ENCODE measurements around the gene TNIK. TPM values are rescaled to one million over a fixed set of nuclear protein-coding genes. Genes with fewer than 3 reads are reported as not detected.
A peak's percentile ranks its signal among the peaks of the same experiment; 100 is the strongest.

TNIK gene
- total and polyA plus RNA-seq, 5 donors, result 8.1 to 27.4 (median 21.6) TPM

DNA sequence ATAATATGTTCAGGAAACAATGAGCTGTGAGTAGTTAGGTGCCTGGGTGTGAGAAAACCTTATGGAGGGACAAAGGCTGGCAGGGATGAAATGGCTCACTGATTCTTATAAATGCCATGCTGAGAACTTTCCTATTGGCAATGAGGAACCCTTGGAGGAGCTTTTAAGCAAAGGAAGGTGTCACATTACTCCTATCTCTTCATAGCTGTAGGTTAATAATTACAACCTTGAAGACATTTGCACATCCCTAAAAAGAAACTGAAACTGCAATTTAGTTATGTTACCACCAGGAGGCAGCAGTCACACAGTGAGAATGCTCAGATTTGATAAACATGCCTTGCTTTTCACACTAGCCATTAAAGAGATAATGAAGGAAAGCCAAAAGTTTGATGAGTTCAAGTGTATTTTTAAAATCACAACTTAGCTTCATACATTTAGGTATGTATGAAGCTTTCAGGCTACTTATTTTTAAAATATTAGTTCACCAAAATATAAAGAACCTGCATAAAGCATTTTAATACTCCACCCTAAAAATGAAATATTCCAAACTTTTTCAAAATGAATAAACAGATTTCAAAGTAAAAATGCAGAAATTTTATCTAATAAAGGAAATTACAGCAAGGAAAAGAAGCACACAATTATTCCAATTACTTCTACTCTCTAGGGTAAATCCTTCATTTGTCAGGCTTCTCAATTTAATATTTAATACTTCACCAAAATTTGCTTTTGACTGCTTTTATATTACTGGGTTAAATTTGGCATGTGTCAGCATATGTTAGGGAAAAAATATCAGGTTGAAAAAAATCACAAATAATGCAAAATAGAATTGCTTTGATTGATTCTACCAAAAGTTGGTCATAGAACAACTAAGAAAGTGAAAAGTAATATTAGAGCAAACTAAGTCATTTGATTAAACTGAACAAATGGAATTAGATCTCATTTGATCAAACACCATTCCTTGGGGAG is 296.8 kb downstream of the TNIK start:
- Histone ChIP-seq H3K4me1 (ENCODE audit: control insufficient read depth, insufficient read depth, low read length) (no peaks in the 10 kb centered on the region), H3K4me3 (ENCODE audit: low read length) (no peak overlapping the region), H3K9me3 (ENCODE audit: control insufficient read depth, low read length) (no peaks in the 10 kb centered on the region), H3K27me3 (ENCODE audit: control insufficient read depth, insufficient read depth) (no peaks in the 10 kb centered on the region), H3K27ac (ENCODE audit: low read length) (no peak overlapping the region)
- DNase-seq (no peak), ATAC-seq (no peak)
- intact Hi-C loops (cut with DNase I), result no loop called here

DNA sequence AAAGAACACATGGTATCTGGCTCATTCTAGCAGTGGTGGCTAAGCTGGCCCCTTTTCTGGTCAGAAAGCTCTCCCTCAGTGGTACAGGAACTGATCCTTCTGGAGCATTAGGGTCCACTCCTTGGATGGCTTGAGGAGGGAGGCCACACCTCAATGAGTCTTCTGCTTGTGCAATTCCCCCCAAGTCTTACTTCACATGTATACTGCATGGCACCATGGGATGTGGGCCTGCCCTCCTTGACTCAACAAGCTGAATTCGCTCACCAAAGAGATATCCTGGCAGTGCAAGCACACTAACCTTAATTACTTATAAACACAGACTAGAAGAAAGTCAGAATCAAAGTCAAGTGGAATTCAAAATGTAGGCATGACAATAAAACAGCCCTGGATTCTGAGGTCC is 299.9 kb downstream of the TNIK start:
- WGBS, result 88% methylated on average over 1 of the region's 1 CpG
- intact Hi-C loops (cut with DNase I), result no loop called here
- H3K4me1 ChIP-seq (ENCODE audit: control insufficient read depth, insufficient read depth, low read length), result no peaks in the 10 kb centered on the region
- DNase-seq (no peak), ATAC-seq (no peak)
- no peak overlapping the region for H3K27ac ChIP-seq (ENCODE audit: low read length)
- H3K9me3 ChIP-seq (ENCODE audit: control insufficient read depth, low read length), result no peaks in the 10 kb centered on the region
- no peaks in the 10 kb centered on the region for H3K27me3 ChIP-seq (ENCODE audit: control insufficient read depth, insufficient read depth)
- H3K4me3 ChIP-seq (ENCODE audit: low read length), result no peak overlapping the region

DNA sequence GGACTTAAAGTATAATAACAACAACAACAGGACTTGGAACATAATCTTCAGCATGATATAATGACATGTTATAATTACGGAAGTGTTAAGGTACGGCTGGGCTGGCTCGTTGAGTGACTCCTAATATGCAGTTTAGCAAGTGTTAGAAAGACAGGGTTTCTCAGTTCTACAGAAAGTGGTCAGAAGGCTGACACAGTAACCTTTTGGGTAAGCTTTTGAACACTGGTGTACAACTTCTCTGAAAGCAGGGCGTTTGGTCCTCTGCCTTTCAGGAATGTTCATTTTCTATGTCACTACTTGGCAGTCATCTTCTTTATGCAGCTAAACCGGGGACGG is 300.4 kb downstream of the TNIK start:
- no peak overlapping the region for H3K27ac ChIP-seq (ENCODE audit: low read length)
- H3K27me3 ChIP-seq (ENCODE audit: control insufficient read depth, insufficient read depth), result no peaks in the 10 kb centered on the region
- WGBS, result 86% methylated on average over 6 of the region's 6 CpGs
- intact Hi-C loops (cut with DNase I), result loop anchor here in 1 of 4 donors (10.0 kb wide), 1 partner anchor 405 kb away; no protein-coding TSS in a partner anchor
- H3K4me1 ChIP-seq (ENCODE audit: control insufficient read depth, insufficient read depth, low read length), result no peaks in the 10 kb centered on the region
- DNase-seq, result no peak
- ATAC-seq, result no peak
- H3K4me3 ChIP-seq (ENCODE audit: low read length), result no peak overlapping the region
- H3K9me3 ChIP-seq (ENCODE audit: control insufficient read depth, low read length), result no peaks in the 10 kb centered on the region

DNA sequence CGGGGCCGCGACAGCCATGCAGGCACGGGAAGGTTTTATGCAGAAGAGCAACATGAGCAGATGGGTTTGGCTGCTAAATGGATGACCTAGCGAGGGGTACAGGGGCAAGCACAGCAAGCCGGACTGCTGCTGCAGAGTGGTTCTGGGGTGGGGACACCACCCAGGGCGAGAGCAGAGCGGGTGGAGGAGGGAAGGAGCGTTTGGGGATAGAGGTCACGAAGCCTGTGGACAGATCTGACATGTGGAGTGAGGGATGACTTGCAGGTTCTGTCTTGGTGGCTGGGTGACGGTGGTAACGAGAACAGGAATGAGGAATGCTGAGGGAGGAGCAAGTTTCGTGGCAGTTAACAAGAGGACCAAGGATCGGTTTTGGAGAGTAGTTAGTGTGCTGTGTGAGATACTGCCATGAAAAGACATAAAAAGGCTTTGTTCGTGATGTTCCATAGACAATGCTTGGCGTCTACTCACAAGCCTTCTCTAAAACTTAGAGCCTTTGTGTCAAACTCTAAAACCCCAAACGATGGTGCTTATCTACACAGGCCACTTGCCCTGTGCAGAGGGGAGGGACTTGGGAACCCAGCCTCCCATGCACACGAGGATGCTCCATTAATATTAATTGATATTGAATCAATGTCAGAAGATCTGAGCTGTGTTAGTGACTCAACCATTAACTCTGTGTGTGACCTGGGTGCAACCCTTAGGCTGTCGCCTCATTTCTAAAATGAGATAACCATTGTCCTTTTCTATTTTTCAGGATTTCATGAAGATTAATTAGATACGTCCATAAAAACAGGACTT is 301.0 kb downstream of the TNIK start:
- Histone ChIP-seq H3K27me3 (ENCODE audit: control insufficient read depth, insufficient read depth) (no peaks in the 10 kb centered on the region), H3K4me3 (ENCODE audit: low read length) (no peak overlapping the region), H3K27ac (ENCODE audit: low read length) (no peak overlapping the region), H3K4me1 (ENCODE audit: control insufficient read depth, insufficient read depth, low read length) (no peaks in the 10 kb centered on the region), H3K9me3 (ENCODE audit: control insufficient read depth, low read length) (no peaks in the 10 kb centered on the region)
- ATAC-seq (no peak), DNase-seq (no peak)
- 85% methylated on average over 20 of the region's 20 CpGs for WGBS
- intact Hi-C loops (cut with DNase I), result loop anchor here in 1 of 4 donors (10.0 kb wide), 1 partner anchor 406 kb away; no protein-coding TSS in a partner anchor

DNA sequence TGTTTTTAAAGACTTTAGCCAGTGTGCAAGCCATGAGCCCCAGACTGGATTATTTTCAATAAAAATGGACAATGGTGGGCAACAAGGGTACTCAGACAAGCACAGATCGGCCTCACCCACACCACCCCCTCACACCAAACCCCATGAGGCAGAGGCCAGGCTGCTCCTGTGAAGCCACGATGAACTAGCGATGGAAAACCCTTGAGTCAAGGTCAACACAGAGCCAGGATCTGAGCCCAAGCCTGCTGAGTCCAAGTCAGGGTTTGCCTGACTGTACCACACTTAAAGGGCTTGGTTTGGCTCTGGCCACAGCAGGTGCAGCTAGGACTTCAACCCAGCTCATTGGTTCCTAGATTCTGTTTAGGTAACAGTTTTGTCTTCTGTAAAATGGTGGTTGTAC is 302.2 kb downstream of the TNIK start:
- intact Hi-C loops (cut with DNase I), result loop anchor here in 1 of 4 donors (10.0 kb wide), 1 partner anchor 407 kb away; no protein-coding TSS in a partner anchor
- DNase-seq (no peak), ATAC-seq (peak in 1 of 2 donors; percentile 25)
- no peak overlapping the region for H3K4me3 ChIP-seq (ENCODE audit: low read length)
- H3K4me1 ChIP-seq (ENCODE audit: control insufficient read depth, insufficient read depth, low read length), result no peaks in the 10 kb centered on the region
- H3K9me3 ChIP-seq (ENCODE audit: control insufficient read depth, low read length), result no peaks in the 10 kb centered on the region
- no peak overlapping the region for H3K27ac ChIP-seq (ENCODE audit: low read length)
- WGBS, result 88% methylated on average over 3 of the region's 3 CpGs
- H3K27me3 ChIP-seq (ENCODE audit: control insufficient read depth, insufficient read depth), result no peaks in the 10 kb centered on the region

DNA sequence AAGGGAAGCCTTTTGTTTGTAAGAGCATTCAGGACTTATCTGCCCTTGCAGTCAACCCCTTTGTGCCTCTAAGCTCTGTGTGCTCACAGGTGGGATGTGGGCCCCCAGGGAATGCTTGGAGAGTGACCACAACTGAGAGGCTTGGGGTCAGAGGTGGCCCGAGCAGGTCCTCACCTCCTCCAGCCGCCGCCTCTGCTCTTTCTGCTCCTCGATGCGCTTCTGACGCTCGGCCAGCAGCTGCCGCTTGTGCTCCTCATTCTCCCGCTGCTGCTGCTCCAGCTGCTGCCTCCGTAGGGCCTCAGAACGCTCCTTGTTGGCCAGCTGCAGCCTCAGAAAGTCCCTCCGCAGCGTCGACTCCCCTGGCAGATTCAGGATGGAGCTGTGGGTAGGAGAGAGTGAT is 302.9 kb downstream of the TNIK start:
- DNase-seq, result peak; percentile 40 to 81 (median 73)
- WGBS, result 72% methylated on average over 14 of the region's 14 CpGs
- no peaks in the 10 kb centered on the region for H3K4me1 ChIP-seq (ENCODE audit: control insufficient read depth, insufficient read depth, low read length)
- no peaks in the 10 kb centered on the region for H3K9me3 ChIP-seq (ENCODE audit: control insufficient read depth, low read length)
- H3K4me3 ChIP-seq (ENCODE audit: low read length), result no peak overlapping the region
- peak; percentile 51 to 54 for ATAC-seq
- H3K27me3 ChIP-seq (ENCODE audit: control insufficient read depth, insufficient read depth), result no peaks in the 10 kb centered on the region
- intact Hi-C loops (cut with DNase I), result loop anchor here in 1 of 4 donors (10.0 kb wide), 1 partner anchor 408 kb away; no protein-coding TSS in a partner anchor
- H3K27ac ChIP-seq (ENCODE audit: low read length), result no peak overlapping the region

DNA sequence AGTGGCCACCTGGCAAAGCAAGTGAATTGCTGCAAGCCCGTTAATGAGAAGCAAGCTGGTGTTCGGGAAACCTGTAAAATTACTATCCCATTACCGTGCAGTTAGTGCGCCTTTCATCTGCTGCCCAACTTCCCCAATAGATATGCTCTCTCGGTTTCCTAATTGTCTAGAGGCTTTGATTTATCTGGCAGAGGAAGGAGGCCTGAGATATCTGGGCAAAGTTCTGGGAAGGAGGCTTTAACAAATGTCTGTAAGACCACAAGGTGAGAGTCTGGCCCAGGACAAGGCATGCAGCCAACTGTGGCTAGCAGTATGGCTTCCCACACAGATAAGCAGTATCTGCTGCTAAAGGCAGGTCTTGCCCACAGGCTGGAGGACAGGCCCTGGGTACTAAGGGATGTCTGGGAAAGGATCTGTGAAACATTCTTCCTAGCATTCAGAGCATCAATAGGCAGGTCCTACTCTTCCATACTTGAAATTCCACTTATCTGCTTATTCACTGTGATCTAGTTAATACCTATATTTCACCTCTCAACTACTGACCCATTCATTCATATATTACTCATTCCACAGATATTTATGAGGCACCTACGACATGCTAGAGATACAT is 303.7 kb downstream of the TNIK start:
- 73% methylated on average over 6 of the region's 6 CpGs for WGBS
- Histone ChIP-seq H3K27me3 (ENCODE audit: control insufficient read depth, insufficient read depth) (no peaks in the 10 kb centered on the region), H3K4me3 (ENCODE audit: low read length) (no peak overlapping the region), H3K27ac (ENCODE audit: low read length) (no peak overlapping the region), H3K4me1 (ENCODE audit: control insufficient read depth, insufficient read depth, low read length) (no peaks in the 10 kb centered on the region), H3K9me3 (ENCODE audit: control insufficient read depth, low read length) (no peaks in the 10 kb centered on the region)
- intact Hi-C loops (cut with DNase I), result loop anchor here in 1 of 4 donors (10.0 kb wide), 1 partner anchor 408 kb away; no protein-coding TSS in a partner anchor
- no peak for ATAC-seq
- no peak for DNase-seq

DNA sequence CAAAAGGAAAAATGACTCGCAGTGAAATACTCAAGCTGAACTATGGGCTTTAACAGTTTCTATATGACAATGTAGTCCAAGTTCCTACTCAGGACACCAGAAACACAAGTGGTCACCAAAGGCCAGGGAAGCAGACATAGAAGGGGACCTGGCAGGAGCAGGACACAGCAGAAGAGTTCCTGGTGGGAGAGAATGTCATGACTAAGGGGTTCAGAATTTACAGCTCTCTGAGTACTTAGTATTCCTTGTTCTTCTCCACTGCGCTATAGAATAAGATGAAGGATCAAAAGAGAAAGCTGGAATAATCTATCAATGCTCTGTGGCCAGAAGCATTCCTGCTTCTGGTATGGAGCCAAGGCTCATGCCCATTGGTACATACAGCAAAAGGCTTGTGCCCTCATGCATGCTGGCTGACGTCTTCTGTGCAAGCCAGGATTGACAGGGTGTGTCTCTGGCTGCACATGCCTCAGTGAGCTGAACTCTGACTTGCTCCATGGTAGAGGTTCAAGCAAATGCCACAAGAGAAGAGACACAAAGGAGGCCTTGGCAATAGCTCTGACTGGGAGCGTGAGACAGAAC is 305.0 kb downstream of the TNIK start:
- Histone ChIP-seq H3K27ac (ENCODE audit: low read length) (no peak overlapping the region), H3K27me3 (ENCODE audit: control insufficient read depth, insufficient read depth) (no peaks in the 10 kb centered on the region), H3K9me3 (ENCODE audit: control insufficient read depth, low read length) (no peaks in the 10 kb centered on the region), H3K4me3 (ENCODE audit: low read length) (no peak overlapping the region), H3K4me1 (ENCODE audit: control insufficient read depth, insufficient read depth, low read length) (no peaks in the 10 kb centered on the region)
- ATAC-seq (no peak), DNase-seq (no peak)
- intact Hi-C loops (cut with DNase I), result loop anchor here in 1 of 4 donors (10.0 kb wide), 1 partner anchor 410 kb away; no protein-coding TSS in a partner anchor
- 85% methylated on average over 4 of the region's 4 CpGs for WGBS

DNA sequence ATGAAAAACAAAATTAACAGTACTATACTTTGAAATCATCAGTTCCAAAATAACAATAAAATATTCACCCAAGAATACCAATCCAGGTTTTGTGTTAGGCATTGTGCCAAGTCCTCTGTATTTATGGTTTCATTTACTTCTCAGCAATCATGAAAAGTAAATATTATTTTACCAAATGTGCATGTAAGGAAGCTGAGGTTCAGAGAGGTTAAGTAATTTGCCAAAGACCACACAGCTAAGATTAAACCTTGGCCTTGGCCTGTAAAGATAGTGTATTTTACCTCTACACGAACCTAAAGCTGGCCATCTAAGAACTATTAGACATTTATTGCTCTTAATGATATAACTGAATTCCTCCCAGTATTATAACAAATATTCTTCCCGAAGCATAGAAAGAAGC is 309.3 kb downstream of the TNIK start:
- DNase-seq (no peak), ATAC-seq (no peak)
- intact Hi-C loops (cut with DNase I), result loop anchor here in 1 of 4 donors (10.0 kb wide), 1 partner anchor 414 kb away; no protein-coding TSS in a partner anchor
- H3K4me1 ChIP-seq (ENCODE audit: control insufficient read depth, insufficient read depth, low read length), result no peaks in the 10 kb centered on the region
- 76% methylated on average over 2 of the region's 2 CpGs for WGBS
- H3K9me3 ChIP-seq (ENCODE audit: control insufficient read depth, low read length), result no peaks in the 10 kb centered on the region
- no peak overlapping the region for H3K4me3 ChIP-seq (ENCODE audit: low read length)
- no peak overlapping the region for H3K27ac ChIP-seq (ENCODE audit: low read length)
- H3K27me3 ChIP-seq (ENCODE audit: control insufficient read depth, insufficient read depth), result no peaks in the 10 kb centered on the region

DNA sequence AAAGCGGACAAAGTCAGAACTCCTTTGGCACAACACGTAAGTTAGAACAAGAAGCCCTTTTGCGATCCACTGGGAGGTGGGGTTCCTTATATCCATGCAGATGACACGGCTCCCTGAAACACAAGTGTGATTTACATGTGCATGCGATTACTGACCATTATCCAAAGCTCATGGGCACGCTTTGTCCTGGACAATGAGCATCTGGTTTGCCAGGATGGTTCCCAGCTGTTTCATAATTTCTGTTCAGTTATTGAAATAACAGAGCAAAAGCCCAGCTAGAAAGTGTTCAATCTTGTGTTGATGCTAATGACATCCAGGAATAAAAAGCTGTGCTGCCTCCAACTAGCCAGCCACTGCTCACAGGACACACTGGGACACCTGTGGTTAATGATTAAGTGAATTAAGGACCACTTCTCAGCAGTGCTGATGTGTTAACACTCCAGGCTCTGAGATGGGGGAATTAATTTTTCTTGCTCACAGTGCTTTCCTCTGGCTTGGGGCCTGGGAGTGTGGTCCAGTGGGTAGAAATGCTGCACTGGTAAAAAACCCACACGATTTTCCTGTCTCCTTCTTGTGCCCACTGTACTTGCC is 310.6 kb downstream of the TNIK start:
- DNase-seq (no peak), ATAC-seq (no peak)
- Histone ChIP-seq H3K4me3 (ENCODE audit: low read length) (no peak overlapping the region), H3K4me1 (ENCODE audit: control insufficient read depth, insufficient read depth, low read length) (no peaks in the 10 kb centered on the region), H3K27ac (ENCODE audit: low read length) (no peak overlapping the region), H3K27me3 (ENCODE audit: control insufficient read depth, insufficient read depth) (no peaks in the 10 kb centered on the region), H3K9me3 (ENCODE audit: control insufficient read depth, low read length) (no peaks in the 10 kb centered on the region)
- 84% methylated on average over 7 of the region's 7 CpGs for WGBS
- intact Hi-C loops (cut with DNase I), result loop anchor here in 2 of 4 donors (10.0 kb wide), 2 partner anchors 415 to 705 kb away; no protein-coding TSS in a partner anchor
